ELF-1 (cell line): ENCODE measurements around the gene IFIT1B.
"Not testable (repeated sequence)": the region's sequence is repeated elsewhere in the genome, so short reads cannot be mapped to it uniquely, and the experiment has no call there.

Experiments
- DNase-seq: peaks from one replicate; pipeline ENCODE4 v3.0.0-alpha.2; 2016; ENCODE audit warnings: low read depth, low spot score

Gene IFIT1B

DNA sequence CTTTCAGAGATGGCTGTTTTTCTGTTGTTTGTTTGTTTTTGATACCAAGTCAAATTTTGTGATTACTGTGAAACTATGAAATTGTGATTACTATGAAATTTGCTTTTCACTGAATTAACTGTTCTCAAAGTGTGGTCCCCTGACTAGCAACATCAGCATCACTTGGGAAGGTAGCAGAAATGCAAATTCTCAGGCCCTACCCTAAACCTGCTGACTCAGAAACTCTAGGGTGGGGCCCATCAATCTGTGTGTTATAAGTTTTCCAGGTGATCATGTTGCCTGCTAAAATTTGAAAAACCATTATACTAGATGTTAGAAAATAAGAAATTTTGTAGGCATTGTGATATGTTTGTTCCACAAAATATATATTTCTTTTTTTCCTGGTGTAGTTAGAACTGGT, 1.2 kb downstream of the IFIT1B start:
- DNase-seq: no peak

DNA sequence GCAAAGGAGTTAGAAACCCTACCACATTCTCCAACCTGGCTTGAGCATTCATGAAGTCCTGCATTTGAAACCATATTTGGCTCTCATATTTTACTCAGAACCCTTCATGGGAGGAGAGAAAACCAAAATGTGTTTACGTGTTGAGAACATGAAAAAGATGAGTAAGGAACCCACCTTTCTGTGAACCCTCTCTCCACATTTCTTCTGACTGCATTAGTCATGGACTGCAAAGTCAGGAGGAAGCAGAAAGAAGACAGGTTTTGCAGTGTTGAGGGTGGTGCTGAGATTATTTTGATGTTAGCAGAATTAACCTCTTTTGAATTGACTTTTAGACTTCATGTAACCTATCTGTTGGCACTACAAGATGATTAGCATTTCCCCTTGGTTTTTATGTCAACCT, 4.9 kb downstream of the IFIT1B start:
- no peak for DNase-seq

DNA sequence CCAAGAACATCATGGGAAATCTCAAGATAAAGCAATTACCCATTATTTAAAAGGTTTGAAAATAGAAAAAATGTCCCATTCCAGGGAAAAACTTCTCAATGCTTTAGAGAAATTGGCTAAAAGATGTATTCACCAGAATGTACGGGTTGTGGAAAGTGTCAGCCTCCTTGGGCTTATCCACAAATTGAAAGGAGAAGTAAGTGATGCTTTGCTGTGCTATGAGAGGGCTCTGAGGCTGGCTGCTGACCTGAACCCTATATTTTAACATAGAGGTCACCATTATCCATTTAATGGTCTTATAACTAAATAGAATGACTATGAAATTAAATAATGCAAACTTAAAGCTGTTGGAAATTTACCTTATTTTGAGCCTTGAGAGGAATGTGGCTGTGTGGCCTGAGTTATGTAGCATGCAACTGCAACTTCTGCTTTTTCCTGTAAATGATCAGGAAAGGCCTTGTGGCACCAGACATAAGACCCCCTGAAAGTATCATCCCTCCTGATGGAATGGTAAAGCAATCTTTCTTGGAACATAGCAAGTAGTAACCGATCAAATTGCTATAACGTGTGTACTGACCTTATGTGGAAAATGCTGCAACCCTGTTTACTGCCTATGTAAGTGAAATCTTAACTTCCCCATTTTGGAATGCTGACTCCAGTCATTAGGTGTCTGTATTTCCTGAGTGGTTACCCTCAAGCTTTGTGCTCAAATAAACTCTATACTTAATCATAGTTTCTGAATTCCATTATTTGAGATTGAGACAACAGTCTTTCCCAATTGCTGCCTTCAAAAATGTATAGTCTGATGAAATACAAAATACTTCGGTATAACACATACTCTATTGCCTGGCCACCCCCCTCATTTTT, 6.9 kb downstream of the IFIT1B start:
- no peak for DNase-seq

DNA sequence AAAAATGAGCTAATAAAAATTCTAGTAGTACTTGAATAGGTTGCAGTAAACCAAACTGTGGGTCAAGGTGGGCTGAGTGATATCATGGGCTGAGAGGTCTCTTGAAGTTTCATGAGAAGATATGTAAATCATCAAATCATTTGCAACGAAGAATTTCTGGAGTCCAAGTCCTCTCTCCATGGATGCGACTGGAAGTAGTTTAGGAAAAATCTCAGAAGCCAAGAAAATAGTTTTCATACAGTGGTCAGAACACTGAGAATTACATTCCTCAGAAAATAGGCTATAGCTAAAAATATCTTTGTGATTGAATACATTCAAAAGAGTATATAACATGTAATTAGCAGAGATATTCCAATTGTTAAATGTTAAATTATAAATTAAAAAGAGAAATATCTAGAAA, 10.9 kb downstream of the IFIT1B start:
- DNase-seq: no peak

DNA sequence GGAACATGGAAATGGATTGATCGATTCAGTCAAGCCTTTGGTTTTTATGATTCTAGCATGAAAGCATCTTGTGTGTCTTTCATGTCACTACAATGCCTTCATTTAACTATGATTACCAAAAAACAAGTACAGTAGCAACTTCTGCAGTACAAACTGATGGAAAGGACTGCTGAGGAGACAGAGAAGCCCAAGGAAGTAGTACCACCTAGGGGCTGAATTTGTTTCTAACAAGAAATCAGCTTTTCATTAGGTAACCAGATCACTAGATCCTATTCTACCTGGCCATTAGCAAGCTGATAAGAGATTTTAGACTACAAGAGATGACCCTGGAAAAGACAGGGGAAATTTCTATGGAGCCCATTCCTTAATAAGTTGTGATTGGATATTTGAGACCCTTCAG, 11.4 kb downstream of the IFIT1B start:
- DNase-seq: no peak

DNA sequence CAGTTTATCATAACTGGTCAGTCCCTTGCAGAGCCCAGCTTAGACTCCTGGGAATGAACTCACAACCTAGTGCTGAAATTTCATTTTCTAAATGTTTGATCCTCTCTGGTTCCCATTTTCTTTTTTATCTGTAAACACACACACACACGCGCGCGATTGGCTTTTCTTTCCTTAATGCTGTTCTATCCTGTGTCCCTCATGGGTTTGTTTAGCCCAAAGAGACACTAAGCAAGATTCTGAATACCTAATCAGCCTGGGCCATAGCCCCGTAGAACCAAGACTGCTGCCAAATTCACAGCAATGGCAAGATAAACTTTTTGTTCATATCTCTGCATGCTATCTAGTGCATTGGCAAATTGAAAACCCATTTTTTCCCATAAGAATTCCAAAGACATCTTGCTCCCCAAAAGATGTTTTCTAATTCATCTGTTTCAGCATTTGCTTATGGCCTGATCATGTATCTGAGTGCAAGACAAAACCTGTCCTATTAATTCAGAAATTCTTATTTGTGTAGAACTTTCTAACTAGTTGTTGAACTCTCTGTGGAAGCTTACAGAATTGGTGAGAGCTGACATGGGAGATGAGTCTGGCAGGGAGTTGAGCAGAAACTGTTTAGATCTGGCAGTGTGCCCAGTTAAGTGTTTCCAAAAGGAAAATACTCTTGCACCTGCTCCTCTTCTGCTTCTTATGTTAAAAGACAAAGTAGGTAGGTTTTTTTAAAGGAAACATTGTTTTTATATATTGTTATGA, 12.8 kb downstream of the IFIT1B start:
- DNase-seq: no peak

DNA sequence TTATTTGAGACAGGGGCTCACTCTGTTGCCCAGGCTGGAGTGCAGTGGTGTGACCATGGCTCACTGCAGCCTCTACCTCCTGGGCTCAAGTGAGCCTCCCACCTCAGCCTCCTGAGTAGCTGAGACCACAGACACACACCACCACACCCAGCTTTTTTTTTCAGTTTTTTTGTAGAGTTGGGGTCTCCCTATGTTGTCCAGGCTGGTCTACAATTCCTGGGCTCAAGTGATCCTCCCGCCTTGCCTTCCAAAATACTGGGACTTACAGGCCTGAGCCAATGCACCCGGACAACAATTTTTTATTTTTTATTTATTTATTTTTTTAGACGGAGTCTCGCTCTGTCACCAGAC, 13.3 kb downstream of the IFIT1B start:
- DNase-seq: not testable (repeated sequence)

DNA sequence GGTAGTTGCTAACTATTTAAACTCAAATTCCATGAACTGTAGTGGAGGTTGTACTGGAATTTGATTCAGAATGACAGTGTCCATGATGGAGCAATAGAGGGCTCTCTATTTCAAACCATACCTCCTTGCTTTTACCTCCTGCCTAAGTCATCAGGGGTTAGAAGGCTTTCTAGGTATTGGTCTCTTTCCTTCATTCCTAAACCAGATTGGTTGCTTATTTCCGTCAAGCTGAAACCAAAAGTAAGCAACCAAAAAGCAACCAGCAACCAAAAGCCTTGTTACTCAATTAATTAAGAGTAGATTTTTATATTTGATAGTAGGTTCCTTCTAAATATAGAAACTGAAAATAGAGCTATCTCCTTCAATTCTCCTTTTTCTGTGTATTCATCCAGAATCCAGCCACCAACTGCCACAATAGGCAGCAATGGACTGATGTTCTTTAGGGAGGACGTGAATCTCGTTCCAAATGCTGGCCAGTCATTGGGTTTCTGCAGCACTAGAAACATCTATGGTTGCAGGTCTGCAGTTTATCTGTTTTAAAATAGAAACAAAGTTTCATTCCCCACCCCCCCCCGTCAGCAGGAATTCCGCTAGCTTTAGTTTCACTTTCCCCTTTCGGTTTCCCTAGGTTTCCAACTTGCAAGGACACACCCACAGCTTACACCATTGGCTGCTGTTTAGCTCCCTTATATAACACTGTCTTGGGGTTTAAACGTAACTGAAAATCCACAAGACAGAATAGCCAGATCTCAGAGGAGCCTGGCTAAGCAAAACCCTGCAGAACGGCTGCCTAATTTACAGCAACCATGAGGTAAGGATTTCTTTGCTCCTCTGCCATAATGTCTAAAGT, 14.3 kb downstream of the IFIT1B start, which contains the start of gene IFIT1:
TSS of gene IFIT1 (plus strand) at position 717 of the 850 bp plus-strand sequence. CDS start at position 807, 90 bp downstream.
- peak; percentile 56 for DNase-seq

DNA sequence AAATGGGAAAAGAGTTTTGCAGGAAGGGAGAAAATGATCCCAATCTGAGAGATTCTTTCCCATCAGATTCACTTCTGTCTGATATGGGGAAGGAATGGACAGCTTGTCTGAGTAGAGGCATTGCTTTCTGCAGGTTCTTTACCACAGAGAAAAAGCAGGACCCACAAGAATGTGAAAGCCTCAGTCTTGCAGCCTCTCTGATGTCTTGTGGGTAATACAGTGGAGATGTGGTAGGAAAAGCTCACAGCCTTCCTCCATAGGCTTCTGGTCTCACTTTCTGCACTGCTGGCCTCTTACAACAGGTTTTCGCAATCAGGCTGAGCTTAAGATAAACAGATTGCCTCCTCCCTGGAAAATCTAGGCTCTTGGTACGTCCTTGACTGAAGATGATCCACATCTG, 15.1 kb downstream of the IFIT1B start:
- DNase-seq: peak; percentile 41

DNA sequence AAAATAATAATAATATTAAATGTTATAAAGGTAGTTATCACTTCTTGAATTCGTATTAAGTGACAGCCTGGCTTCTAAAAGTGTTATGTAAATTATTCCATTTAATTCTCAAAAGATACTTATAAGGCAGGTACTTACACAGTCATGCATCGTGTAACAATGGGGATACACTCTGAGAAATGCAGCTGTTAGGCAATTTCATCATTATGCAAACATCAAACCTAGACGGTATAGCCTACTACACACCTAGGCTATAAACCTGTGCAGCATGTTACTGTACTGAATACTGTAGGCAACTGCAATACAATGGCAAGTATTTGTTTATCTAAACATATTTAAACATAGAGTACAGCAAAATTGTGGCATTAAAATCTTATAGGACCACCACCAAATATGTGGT, 16.0 kb downstream of the IFIT1B start:
- no peak for DNase-seq

DNA sequence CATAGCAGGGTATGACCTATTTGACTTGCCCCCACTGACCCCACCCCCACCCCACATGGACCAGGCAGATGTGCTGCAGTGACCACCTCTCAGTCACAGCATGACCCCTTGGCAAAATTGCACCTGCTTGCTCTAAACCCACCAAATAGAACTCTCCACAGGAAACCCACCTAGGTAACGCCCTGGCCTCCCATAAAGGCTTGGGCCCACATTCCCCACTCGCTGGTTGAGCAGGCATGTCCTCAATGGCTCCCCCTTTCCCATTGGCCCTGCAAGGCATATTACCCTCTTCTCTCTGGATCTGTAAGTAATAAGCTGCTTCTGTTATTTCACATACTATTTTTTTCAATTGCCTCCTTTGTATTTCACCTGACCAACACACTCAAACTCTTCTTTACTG, 17.3 kb downstream of the IFIT1B start:
- DNase-seq: no peak

DNA sequence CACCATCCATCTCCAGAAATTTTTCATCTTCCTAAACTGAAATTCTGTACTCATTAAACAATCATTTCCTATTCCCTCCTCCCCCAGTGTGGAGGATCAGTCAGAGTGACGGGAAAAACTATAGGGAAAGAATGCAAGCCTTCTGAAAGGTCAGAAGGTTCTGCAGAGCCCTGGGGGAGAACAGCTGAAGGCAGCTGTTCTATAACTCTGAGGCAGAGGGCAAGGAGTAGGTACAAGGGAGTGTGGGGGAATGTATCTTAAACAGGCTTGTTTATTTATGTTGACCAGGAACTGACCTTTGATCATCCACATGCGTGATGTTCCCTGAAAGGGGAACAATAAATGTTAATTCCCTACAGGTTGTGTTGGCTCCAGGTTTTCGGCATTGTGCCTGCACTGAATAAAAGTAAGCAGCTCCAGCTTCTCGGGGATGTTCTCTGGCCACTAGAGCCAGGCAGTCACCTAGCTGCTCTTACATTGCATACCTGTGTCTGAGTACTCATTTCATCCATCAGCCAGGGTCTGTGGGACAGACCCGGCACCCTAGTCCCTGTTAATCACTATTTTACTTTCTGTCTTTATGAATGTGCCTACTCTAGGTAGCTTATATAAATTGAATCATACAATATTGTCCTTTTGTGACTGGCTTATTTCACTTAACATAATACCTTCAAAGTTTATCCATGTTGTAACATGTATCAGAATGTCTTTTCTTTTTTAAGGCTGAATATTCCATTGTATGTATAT, 20.3 kb downstream of the IFIT1B start:
- DNase-seq: peak; percentile 35

DNA sequence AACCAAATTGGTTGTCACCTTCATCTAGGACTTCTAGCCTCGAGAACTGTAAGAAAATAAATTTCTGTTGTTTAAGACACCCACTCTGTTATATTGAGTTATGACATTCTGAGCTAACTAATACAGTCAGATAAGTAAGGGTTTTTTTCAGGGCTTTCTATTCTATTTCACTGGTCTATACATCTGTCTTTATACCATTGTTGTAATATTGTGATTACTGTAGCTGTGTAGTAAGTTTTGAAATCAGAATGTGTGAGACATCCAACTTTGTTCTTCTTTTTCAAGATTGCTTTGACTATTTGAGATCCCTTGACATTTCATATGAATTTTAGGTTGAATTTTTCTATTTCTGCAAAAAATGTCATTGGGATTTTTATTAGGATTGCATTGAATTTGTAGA, 22.1 kb downstream of the IFIT1B start:
- DNase-seq: no peak

DNA sequence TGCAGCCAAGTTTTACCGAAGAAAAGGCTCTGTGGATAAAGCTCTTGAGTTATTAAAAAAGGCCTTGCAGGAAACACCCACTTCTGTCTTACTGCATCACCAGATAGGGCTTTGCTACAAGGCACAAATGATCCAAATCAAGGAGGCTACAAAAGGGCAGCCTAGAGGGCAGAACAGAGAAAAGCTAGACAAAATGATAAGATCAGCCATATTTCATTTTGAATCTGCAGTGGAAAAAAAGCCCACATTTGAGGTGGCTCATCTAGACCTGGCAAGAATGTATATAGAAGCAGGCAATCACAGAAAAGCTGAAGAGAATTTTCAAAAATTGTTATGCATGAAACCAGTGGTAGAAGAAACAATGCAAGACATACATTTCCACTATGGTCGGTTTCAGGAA, 25.2 kb downstream of the IFIT1B start:
- DNase-seq: no peak

DNA sequence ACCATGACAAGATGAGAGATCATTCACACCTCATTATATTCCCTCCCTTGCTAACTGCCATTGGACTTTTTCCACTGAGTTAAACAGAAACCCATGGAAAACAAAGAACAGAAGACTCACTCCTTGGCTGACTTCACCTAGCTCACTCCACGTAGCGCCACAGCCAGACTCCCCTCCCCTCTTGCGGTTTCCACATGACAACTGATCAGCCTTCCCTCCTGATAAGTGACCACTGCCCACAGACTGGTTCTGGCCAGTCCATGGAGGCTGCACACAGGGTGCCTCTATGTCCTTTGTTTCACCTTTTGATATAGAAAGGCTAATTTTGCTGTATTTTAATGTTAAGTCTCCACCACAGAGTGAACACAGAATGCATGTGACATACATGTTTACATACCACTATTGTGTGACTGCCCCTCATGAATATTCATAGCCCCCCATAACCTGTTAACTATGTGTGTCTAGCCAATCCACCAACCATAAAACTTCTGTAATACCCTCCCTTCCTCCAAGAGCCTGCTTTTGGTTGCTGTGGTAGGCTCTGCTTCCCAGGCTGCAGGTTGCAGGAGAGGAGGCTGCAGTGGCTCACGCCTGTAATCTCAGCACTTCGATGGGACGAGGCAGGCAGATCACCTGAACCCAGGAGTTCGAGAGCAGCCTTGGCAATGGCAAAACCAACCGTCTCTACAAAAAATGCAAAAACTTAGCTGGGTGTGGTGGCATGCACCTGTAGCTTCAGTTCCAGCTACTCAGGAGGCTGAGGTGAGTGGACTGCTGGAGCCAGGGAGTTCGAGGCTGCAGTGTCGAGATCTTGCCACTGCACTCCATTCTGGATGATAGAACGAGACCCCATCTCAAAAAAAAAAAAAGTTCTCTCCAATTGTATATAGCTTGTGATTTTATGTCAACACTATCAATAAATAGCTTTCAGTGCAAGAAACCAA, 26.5 kb downstream of the IFIT1B start:
- no peak for DNase-seq

DNA sequence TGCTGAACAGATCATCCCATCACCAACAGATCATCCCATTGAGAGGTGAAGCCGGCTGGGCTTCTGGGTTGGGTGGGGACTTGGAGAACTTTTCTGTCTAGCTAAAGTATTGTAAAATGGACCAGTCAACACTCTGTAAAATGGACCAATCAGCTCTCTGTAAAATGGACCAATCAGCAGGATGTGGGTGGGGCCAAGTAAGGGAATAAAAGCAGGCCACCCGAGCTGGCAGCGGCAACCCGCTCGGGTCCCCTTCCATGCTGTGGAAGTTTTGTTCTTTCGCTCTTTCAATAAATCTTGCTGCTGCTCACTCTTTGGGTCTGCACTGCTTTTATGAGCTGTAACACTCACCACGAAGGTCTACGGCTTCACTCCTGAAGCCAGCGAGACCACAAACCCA, 28.3 kb downstream of the IFIT1B start:
- not testable (repeated sequence) for DNase-seq

DNA sequence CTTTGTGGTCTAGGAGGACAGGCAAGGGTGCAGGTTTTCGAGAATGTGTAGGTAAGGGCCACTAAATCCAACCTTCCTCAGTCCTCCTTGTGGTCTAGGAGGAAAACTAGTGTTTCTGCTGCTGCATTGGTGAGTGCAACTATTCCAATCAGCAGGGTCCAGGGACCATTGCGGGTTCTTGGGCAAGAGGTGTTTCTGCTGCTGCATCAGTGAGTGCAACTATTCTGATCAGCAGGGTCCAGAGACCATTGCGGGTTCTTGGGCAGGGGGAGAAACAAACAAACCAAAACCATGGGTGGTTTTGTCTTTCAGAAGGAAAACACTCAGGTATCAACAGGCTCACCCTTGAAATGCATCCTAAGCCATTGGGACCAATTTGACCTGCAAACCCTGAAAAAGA, 29.9 kb downstream of the IFIT1B start:
- not testable (repeated sequence) for DNase-seq

DNA sequence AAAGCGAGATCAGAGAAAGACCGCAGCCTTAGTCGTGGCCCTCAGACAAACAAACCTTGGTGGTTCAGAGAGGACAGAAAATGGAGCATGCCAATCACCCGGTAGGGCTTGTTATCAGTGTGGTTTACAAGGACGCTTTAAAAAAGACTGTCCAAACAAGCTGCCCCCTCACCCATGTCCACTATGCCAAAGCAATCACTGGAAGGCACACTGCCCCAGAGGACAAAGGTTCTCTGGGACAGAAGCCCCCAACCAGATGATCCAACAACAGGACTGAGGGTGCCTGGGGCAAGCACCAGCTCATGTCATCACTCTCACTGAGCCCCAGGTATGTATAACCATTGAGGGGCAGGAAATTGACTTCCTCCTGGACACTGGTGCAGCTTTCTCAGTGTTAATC, 31.4 kb downstream of the IFIT1B start:
- DNase-seq: not testable (repeated sequence)

DNA sequence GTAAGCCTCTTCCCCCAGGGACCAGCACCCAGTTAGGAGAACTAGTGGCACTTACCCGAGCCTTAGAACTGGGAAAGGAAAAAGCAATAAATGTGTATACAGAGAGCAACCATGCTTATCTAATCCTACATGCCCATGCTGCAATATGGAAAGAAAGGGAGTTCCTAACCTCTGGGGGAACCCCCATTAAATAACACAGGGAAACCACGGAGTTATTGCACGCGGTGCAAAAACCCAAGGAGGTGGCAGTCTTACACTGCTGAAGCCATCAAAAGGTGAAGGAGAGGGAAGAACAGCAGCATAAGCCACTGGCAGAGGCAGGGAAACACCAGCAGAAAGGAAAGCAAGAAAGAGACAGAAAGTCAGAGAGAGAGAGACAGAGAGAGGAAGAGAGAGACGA, 32.7 kb downstream of the IFIT1B start:
- not testable (repeated sequence) for DNase-seq

DNA sequence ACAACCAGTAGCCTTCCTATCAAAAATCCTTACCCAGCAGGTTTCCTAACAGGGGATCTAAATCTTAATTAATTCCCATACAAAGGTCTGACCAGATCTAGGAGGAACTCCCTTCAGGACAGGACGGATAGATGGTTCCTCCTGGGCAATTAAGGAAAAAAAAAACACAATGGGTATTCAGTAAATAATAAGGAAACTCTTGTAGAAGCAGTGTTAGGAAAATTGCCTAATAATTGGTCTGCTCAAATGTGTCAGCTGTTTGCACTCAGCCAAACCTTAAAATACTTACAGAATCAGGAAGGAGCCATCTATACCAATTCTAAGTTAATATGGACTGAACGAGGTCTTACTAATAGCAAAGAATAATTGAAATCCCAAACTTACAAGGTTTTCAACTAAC, 33.3 kb downstream of the IFIT1B start:
- DNase-seq: not testable (repeated sequence)
